H1 (cell line): ENCODE measurements around the gene IL21R. TPM values are rescaled to one million over a fixed set of nuclear protein-coding genes. Genes with fewer than 3 reads are reported as not detected.

ENCODE experiments used
- CTCF ChIA-PET: fragments of 300-600 bp; sonication (Branson Sonifier 250); formaldehyde crosslinking; loops from one replicate; lab custom pipeline; 2021; ENCODE audit not compliant: partially characterized antibody; lab: Charles Lee
- POLR2A ChIA-PET: fragments of 300-600 bp; sonication (Branson Sonifier 250); formaldehyde crosslinking; loops from one replicate; lab custom pipeline; 2021; ENCODE audit warnings: inconsistent platforms; ENCODE audit not compliant: partially characterized antibody; lab: Charles Lee
- DNase-seq, 2 experiments: peaks; one replicate each; pipeline versions ENCODE4 v3.0.0 to v3.0.0-alpha.2; 2010 to 2022; ENCODE audit warnings: low spot score in 2 of 2, low read depth in 1 of 2, mixed read lengths in 1 of 2
- FAIRE-seq: peaks from 2 replicates; lab custom pipeline; 2011; peaks lifted over from hg19 to GRCh38; lab: Jason Lieb, UNC
- H2AFZ ChIP-seq: 2 replicates; pipeline ENCODE4 v1.8.1; 2012; ENCODE audit warnings: low read length, inconsistent platforms
- H2AK5ac ChIP-seq: 2 replicates; pipeline ENCODE4 v1.6.1; 2013; ENCODE audit warnings: low read depth, low read length
- H2BK120ac ChIP-seq: replicated peaks from 2 replicates; pipeline ENCODE3; 2013; ENCODE audit warnings: low read depth, low read length, inconsistent platforms
- H2BK12ac ChIP-seq: 2 replicates; pipeline ENCODE4 v1.6.1; 2013; ENCODE audit warnings: low read depth, low read length
- H2BK15ac ChIP-seq: 2 replicates; pipeline ENCODE4 v1.6.1; 2013; ENCODE audit warnings: low read length
- H2BK20ac ChIP-seq: 2 replicates; pipeline ENCODE4 v1.6.1; 2013; ENCODE audit warnings: low read length
- H2BK5ac ChIP-seq: 2 replicates; pipeline ENCODE4 v1.6.1; 2013; ENCODE audit warnings: low read depth, low read length
- H3K14ac ChIP-seq: 2 replicates; pipeline ENCODE4 v1.6.1; 2013; ENCODE audit warnings: inconsistent platforms; ENCODE audit not compliant: insufficient read length
- H3K18ac ChIP-seq: 2 replicates; pipeline ENCODE4 v1.6.1; 2013; ENCODE audit warnings: low read length; ENCODE audit errors: extremely low read depth
- H3K23ac ChIP-seq: 2 replicates; pipeline ENCODE4 v1.6.1; 2013; ENCODE audit warnings: inconsistent platforms; ENCODE audit not compliant: insufficient read length
- H3K23me2 ChIP-seq: 2 replicates; pipeline ENCODE4 v1.6.1; 2013; ENCODE audit warnings: low read depth, low read length
- H3K27ac ChIP-seq: 2 replicates; pipeline ENCODE4 v1.6.1; 2011; ENCODE audit warnings: low read depth, low read length, inconsistent platforms
- H3K27me3 ChIP-seq, 4 experiments: replicated peaks in 1 of 4; 1 replicate in 1 of 4; 2 replicates in 3 of 4; pipeline versions ENCODE4 v1.6.1 to v1.8.1; 2011 to 2013; ENCODE audit warnings: low read length in 3 of 4, mild to moderate bottlenecking in 3 of 4, inconsistent platforms in 2 of 4, mixed read lengths in 2 of 4, moderate library complexity in 1 of 4; ENCODE audit not compliant: control insufficient read depth in 3 of 4, insufficient read depth in 3 of 4; ENCODE audit errors: extremely low read depth in 1 of 4
- H3K36me3 ChIP-seq, 4 experiments: 2 replicates each; pipeline versions ENCODE4 v1.6.1 to v1.8.1; 2011 to 2013; ENCODE audit warnings: mild to moderate bottlenecking in 4 of 4, low read length in 3 of 4, moderate library complexity in 2 of 4, control low read depth in 1 of 4, inconsistent platforms in 1 of 4; ENCODE audit not compliant: insufficient read depth in 4 of 4, control insufficient read depth in 2 of 4
- H3K4ac ChIP-seq: replicated peaks from 2 replicates; pipeline ENCODE3; 2013; ENCODE audit warnings: low read length, low read depth, mixed read lengths, inconsistent platforms; ENCODE audit not compliant: insufficient read length
- H3K4me1 ChIP-seq, 4 experiments: replicated peaks in 1 of 4; 1 replicate in 1 of 4; 2 replicates in 3 of 4; pipeline versions ENCODE4 v1.6.1 to v1.8.1; 2011 to 2013; ENCODE audit warnings: low read length in 3 of 4, inconsistent platforms in 2 of 4, mixed read lengths in 1 of 4; ENCODE audit not compliant: insufficient read depth in 4 of 4, control insufficient read depth in 3 of 4
- H3K4me2 ChIP-seq, 2 experiments: 2 replicates each; pipeline versions ENCODE4 v1.6.1 to v1.8.1; 2011 to 2013; ENCODE audit warnings: low read depth in 2 of 2, low read length in 2 of 2, control low read depth in 1 of 2, inconsistent platforms in 1 of 2, mild to moderate bottlenecking in 1 of 2; ENCODE audit not compliant: insufficient read depth in 1 of 2
- H3K4me3 ChIP-seq, 4 experiments: fragments of 200-600, 300-600 bp in 1 of 4; sonication (generic), shearing (Covaris generic), sonication (Bioruptor Twin) in 1 of 4; 2 replicates each; pipeline versions ENCODE4 v1.5.1 to v1.8.1; 2011 to 2016; ENCODE audit warnings: low read length in 4 of 4, low read depth in 3 of 4, control low read depth in 2 of 4, inconsistent platforms in 2 of 4, mild to moderate bottlenecking in 2 of 4, mixed read lengths in 1 of 4, moderate library complexity in 1 of 4; ENCODE audit not compliant: insufficient read depth in 2 of 4; ENCODE audit errors: extremely low read depth in 1 of 4
- H3K56ac ChIP-seq: replicated peaks from 2 replicates; pipeline ENCODE3; 2013; ENCODE audit warnings: low read depth, mild to moderate bottlenecking, mixed read lengths, low read length, inconsistent platforms; ENCODE audit not compliant: insufficient read length
- H3K79me1 ChIP-seq: 2 replicates; pipeline ENCODE4 v1.6.1; 2013; ENCODE audit warnings: low read depth, low read length, control low read depth
- H3K79me2 ChIP-seq, 2 experiments: 2 replicates each; pipeline versions ENCODE4 v1.6.1 to v1.8.1; 2012 to 2013; ENCODE audit warnings: low read length in 2 of 2, mild to moderate bottlenecking in 2 of 2, inconsistent platforms in 1 of 2; ENCODE audit not compliant: insufficient read depth in 2 of 2, control insufficient read depth in 1 of 2
- H3K9ac ChIP-seq, 4 experiments: replicated peaks in 1 of 4; 1 replicate in 1 of 4; 2 replicates in 3 of 4; pipeline versions ENCODE4 v1.6.1 to v1.8.1; 2011 to 2013; ENCODE audit warnings: low read depth in 3 of 4, low read length in 3 of 4, control low read depth in 2 of 4, mild to moderate bottlenecking in 2 of 4, moderate library complexity in 2 of 4, inconsistent platforms in 1 of 4; ENCODE audit errors: extremely low read depth in 1 of 4
- H3K9me3 ChIP-seq, 2 experiments: 2 replicates each; pipeline versions ENCODE4 v1.6.1 to v1.8.1; 2012 to 2013; ENCODE audit warnings: mild to moderate bottlenecking in 2 of 2, moderate library complexity in 2 of 2, control low read depth in 1 of 2, inconsistent platforms in 1 of 2, low read depth in 1 of 2, low read length in 1 of 2, mixed read lengths in 1 of 2; ENCODE audit not compliant: insufficient read depth in 2 of 2
- H4K20me1 ChIP-seq, 2 experiments: replicated peaks in 1 of 2; 2 replicates each; pipeline versions ENCODE3 to v1.8.1; 2011 to 2013; ENCODE audit warnings: inconsistent platforms in 2 of 2, low read length in 2 of 2, mild to moderate bottlenecking in 1 of 2; ENCODE audit not compliant: insufficient read depth in 2 of 2, control insufficient read depth in 1 of 2
- H4K5ac ChIP-seq: 2 replicates; pipeline ENCODE4 v1.6.1; 2013; ENCODE audit warnings: low read length, low read depth, mixed read lengths, inconsistent platforms; ENCODE audit not compliant: insufficient read length
- H4K8ac ChIP-seq: 2 replicates; pipeline ENCODE4 v1.8.0; 2013; ENCODE audit warnings: mild to moderate bottlenecking, moderate library complexity, low read length, inconsistent platforms; ENCODE audit not compliant: insufficient read depth; ENCODE audit errors: extremely low read depth
- H4K91ac ChIP-seq: replicated peaks from 2 replicates; pipeline ENCODE3; 2013; ENCODE audit warnings: low read length, mixed read lengths, inconsistent platforms; ENCODE audit not compliant: insufficient read length
- CBX8 ChIP-seq: fragments of 300-800, 300-1000 bp; sonication (generic); IDR thresholded peaks from 2 replicates; pipeline ENCODE4 v1.7.1; 2016; ENCODE audit warnings: low read depth, low read length, borderline replicate concordance
- GABPA ChIP-seq: IDR thresholded peaks from 2 replicates; pipeline ENCODE4 v1.6.1; 2011; ENCODE audit warnings: mild to moderate bottlenecking, low read length, moderate library complexity, borderline replicate concordance; ENCODE audit not compliant: insufficient read depth
- WGBS, 2 experiments: shearing (Covaris generic) in 1 of 2; methylation state at CpG; one replicate each; pipeline versions ENCODE4 v1.1.6 to v1.1.7; 2013 to 2015; ENCODE audit warnings: low lambda C conversion rate in 2 of 2, mixed read lengths in 2 of 2, inconsistent platforms in 1 of 2, low coverage in 1 of 2, missing lambda C conversion rate in 1 of 2; ENCODE audit not compliant: insufficient replicate concordance in 2 of 2, insufficient coverage in 1 of 2, insufficient read length in 1 of 2; ENCODE audit errors: extremely low coverage in 1 of 2, missing lambda C conversion rate in 1 of 2; 5-methylcytosine and 5-hydroxymethylcytosine counted together
- polyA plus RNA-seq, 7 experiments: library from polyadenylated mRNA; depleted of rRNA in 3 of 7; stranded (reverse) in 5 of 7; unstranded in 2 of 7; fragments of >200 nt in 5 of 7; fragments of 200-250 nt in 2 of 7; gene quantifications; 1 replicate in 5 of 7; 2 replicates in 1 of 7; 4 replicates in 1 of 7; pipeline versions ENCODE4 v1.2.1 to v1.2.3, GENCODE V29; 2011 to 2013; ENCODE audit warnings: missing spikeins in 2 of 7, mixed read lengths in 2 of 7
- total RNA-seq: library from RNA; stranded (reverse); fragmentation: NEBNext Ultra II Directional; extraction: Animal tissue kit (Norgen Biotek cat#: 25700); gene quantifications from 2 replicates; pipeline ENCODE4 v1.2.1, GENCODE V29; 2021

The IL21R gene
- total and polyA plus RNA-seq, 2 of the 8 experiments (the other 6 are each of a cell fraction or from before 2014, with no cell fraction given), result 0.34 to 0.70 TPM

GRCh38 chr16:27489906-27490305, 87.9 kb downstream of the IL21R start:
- Histone ChIP-seq H2AK5ac (no peak overlapping the region), H3K4ac (no peak overlapping the region), H2BK12ac (no peak overlapping the region), H3K36me3 (peaks cover 50 to 91% (median 77%) of the 10 kb centered on the region in 4 experiments), H3K4me3 (no peak overlapping the region), H3K79me1 (no peaks in the 10 kb centered on the region), H3K4me1 (no peaks in the 10 kb centered on the region), H3K4me2 (no peak overlapping the region), H3K23ac (no peak overlapping the region), H2AFZ (no peak overlapping the region), H3K9ac (no peak overlapping the region), H3K27ac (no peak overlapping the region), H4K5ac (no peak overlapping the region), H3K27me3 (no peaks in the 10 kb centered on the region), H3K18ac (no peak overlapping the region), H3K9me3 (no peaks in the 10 kb centered on the region), H4K20me1 (peaks cover 10 to 11% of the 10 kb centered on the region in 2 experiments), H2BK120ac (no peak overlapping the region), H2BK5ac (no peak overlapping the region), H3K14ac (no peak overlapping the region), H3K79me2 (no peaks in the 10 kb centered on the region), H3K56ac (no peak overlapping the region), H2BK20ac (no peak overlapping the region), H4K91ac (no peak overlapping the region), H2BK15ac (no peak overlapping the region), H3K23me2 (no peaks in the 10 kb centered on the region), H4K8ac (no peak overlapping the region)
- CTCF ChIA-PET, result interaction anchor here (1.3 kb wide), 1 partner anchor 26 kb away, joined by 5 read pairs; no protein-coding TSS in a partner anchor
- DNase-seq (no peak), FAIRE-seq (no peak)
- POLR2A ChIA-PET, result interaction anchor here (1.2 kb wide), 1 partner anchor 21 kb away, joined by 3 read pairs; no protein-coding TSS in a partner anchor
- 92% methylated on average over 7 of the region's 7 CpGs; no CpG with 5 or more reads in 1 of the 2 experiments for WGBS, 2 experiments
- TF ChIP-seq GABPA (no peak), CBX8 (no peak)
